Measurements from ENCODE around the gene RFTN1.

Gene RFTN1

DNA sequence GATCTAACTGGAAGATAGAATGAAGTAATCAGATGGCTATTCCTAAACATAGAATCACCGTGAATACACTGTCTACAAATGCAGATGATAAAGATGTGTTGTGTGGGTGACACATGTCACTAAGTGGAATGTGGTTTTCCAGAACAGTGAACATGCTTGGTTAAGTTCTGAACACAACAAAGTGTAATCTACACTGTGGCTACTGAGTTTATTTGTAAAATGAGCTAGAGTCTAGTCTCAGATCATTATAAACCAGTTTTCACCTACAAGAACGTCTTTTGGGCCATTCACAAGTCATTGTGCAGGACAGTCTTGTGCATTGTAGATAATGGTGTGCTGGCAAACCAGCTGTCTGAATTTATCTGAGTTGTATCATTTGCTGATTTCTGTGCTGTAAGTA, 213.2 kb downstream of the RFTN1 start:
- peak in 2 of 5 experiments; percentile 23 to 54 for DNase-seq

DNA sequence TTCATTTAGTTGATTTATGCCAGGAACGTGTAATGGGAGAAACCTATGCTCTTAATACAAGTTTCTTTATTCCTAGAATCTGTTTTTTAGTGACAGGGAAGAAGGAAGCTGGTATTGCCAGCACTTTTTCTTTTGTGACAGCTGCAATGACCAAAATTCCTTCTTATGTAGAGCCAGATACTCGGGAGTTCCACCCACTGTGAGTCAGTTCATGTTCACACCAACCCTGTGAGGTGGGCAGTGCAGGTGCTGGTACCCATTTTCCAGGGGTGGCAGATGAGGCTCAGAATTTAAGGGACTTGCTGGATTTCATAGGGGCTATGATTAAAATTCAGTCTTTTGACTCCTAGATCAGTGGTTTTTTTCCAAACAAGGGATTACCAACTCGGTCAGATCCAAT, 213.8 kb downstream of the RFTN1 start:
- DNase-seq: no peak

DNA sequence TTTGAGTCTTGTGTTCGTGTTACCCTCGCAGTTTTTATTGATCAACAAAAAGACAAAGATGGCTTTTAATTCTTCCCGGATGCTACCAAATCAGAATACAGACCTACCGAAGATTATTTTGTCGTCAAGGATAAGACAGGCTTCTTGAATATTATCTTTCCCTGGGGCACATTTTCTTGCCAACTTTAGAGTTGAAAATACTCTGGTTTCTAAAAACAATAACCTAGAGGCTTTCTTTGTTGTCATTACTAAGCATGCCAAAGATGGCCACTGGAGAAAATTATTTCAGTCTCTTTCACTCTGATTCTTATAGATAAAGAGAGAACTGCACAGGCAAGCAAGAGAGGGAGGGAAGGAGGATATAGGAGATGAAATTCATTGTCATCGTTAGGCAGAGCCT, 214.6 kb downstream of the RFTN1 start:
- no peak for DNase-seq

DNA sequence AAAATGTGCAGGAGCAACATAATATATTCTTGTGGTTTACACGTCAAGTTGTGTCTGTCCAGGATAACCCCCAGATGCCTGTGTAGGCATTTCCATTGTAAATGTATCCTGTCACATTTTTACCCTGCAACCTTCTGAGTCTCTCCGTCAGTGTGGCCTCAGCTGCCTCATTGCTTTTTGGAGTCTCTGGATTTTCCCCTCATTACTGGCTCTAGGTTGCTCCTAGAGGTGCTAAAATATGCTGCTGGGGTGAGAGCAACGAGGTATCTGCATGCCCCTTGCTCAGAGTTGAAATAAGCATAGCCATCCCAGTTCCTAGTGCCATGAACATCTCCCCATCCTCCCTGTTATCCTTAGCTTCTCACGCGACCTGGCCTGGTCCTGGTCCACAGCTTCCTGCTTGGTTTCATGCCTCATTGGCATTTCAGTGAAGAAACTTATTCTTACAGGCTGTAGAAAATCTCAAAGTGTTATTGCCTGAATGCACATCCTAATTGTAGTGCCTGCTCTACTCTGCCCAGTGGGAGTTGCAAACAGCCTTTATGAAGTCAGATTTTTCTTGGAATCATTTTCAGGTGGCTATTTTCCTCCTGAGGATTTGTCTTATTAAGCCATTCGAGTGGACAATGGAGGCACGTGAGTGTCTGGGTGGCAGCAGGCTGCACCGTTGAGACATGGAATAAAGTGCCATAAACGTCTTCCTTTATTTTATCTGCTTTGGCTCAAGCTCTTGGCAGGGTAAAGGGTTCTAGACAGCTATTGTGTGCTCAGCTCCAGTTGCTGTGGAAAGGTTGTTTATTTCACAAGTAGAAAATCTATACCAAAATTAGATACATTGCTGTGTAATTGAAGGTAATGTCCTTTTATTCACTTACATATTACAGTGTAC, 215.3 kb downstream of the RFTN1 start:
- no peak for DNase-seq

DNA sequence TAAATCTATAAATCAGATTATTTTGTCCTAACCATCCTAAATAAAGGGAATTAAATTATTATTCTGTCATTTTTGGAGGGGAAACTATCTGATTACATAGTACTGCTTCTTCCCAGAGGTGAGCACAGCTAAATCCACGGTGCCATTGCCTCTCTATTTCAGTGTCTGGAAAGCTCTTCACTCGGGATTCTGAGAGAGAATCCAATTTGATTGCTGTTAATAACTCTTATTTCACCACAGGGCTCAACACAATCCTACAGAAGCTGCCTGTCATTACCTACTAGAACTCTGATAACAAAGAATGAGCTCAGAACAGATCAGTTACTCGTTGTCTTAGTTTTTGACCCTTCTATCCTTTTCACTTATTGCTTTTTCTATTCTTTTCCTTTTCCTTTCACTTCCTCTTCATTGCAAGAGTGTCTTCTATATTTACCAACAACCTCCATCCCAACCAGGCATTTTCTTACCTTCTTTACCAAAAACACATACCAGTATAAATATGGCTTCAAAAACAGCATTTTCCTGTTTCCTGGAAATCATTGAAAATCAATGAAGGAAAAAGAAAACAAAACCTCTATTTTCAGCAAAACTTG, 218.1 kb downstream of the RFTN1 start:
- no peak for DNase-seq

DNA sequence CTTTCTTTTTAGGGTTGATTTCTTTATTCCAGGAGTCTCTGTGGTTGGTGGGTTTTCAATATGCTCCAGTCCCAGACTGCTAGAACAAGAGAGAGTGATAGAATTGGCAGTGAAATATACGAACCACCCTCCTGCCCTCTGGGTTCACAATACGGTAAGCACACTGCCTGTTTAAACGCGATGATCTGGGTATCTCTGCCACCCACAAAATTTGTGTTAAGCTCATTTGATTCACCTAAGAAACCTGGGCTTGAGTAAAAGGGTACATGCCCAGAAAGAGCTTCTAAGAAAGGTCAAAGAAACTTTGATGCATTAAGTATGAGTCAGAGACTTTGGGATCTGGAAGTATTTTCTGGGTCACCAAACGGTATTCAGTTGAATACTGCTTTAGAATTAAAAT, 218.7 kb downstream of the RFTN1 start:
- DNase-seq: no peak

DNA sequence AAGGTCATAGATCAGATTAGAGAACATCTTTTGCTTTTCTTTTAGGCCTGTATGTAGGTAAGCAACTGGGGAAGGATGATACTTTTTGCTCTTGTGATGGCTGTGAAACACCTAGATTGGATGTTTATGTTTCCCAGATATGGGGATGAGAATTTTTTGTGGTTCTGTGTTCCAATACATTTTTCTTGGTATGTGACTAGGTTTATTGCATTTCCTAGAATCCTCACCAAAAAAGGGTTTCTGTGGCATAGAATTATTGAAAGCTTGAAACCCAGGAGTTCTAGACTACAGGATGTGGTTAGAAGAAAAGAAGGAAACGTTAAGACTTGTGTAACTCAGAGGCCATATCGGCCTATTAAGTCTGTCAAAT, 222.7 kb downstream of the RFTN1 start:
- DNase-seq: peak in 2 of 5 experiments; percentile 54 to 62

DNA sequence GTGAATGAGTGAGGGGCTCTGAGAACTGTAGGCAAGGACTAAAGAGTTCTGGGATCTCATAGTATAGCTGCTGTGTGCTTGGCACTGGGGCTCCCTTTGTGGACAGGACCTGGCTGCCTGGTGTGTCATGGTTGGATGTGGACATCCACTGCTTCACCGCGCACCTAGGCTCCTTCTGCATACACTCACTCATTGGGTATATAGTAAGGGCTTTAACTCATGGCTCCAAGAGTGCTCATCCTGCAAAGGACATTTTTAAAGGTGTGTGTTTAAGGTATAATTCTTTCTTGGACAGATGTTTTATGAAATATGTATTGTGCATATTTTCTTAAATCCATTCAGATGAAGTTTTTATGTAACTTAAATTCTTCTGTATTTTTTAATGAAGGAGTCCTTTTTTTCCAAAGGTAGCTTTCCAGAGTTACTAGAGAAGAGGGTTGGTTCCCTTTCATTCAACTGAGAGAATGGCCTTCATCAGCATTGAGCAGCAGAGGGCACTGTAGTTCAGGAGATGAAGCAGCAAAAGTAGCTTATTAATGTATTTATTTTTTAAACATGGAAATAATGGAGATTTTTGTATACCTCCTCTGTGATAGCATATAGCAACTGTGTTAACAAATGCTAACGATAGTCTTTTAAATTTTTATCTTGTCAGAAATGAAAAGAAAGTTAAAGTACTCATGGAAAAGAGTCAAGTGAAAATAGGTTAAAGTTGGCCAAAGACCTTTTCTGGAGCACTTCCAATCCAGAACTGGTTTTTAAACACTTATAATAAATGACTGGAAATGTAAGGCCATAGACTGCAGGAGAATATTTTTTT, 223.3 kb downstream of the RFTN1 start:
- peak in 3 of 5 experiments; percentile 25 to 56 (median 36) for DNase-seq

DNA sequence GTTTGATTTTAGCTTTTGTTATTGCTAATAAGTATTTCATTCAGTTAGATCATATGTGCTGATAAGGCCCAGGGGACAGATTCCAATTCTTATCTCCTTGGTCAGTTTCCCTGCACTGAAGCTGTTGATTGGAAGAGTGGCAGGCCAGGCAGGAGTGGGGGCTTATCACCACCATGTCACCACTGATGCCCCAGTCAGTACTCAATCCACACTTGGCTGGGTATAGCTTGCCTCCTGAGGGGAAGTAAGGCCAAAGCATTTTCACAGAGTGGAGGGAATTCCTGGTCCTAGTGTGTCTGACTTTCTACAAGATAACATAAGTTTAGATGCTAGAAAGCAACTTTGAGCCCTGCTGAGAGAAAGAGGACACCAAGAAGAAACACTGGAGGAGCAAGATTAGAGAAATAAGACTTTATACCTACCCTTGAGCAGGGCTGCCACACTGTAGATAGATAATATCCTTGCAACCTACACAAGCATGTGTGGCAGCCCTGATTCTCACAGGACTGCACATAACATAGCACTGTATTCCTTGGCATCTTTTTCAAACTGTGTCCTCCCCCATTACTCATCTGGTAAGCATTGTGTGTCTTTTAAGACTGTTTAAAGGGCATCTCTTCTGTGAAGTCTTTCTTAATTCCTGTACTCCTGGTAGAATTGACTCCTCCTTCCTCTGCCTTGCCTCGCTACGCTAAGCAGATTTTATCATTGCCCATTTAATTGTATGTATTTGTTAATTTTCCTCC, 224.2 kb downstream of the RFTN1 start:
- no peak for DNase-seq

DNA sequence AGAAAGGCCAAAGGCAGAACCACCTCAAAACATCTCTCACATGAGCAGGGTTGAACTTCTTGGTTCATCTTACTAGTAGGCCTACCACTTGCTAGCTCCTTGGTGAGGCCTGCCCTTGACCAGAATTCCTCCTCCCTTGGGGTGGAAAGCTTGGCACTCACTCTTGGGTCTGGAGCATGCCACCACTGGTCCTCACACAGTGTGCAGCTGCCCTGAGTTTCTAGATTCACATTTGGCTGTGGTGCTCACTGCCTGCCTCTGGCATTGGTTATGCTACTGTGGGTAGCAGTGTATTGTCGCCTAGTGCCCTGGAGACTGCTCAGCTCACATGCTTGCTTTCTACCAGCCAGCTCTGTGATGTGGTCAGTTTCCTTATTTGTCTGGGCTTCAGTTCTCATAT, 224.8 kb downstream of the RFTN1 start:
- peak in 1 of 5 experiments; percentile 40 for DNase-seq

DNA sequence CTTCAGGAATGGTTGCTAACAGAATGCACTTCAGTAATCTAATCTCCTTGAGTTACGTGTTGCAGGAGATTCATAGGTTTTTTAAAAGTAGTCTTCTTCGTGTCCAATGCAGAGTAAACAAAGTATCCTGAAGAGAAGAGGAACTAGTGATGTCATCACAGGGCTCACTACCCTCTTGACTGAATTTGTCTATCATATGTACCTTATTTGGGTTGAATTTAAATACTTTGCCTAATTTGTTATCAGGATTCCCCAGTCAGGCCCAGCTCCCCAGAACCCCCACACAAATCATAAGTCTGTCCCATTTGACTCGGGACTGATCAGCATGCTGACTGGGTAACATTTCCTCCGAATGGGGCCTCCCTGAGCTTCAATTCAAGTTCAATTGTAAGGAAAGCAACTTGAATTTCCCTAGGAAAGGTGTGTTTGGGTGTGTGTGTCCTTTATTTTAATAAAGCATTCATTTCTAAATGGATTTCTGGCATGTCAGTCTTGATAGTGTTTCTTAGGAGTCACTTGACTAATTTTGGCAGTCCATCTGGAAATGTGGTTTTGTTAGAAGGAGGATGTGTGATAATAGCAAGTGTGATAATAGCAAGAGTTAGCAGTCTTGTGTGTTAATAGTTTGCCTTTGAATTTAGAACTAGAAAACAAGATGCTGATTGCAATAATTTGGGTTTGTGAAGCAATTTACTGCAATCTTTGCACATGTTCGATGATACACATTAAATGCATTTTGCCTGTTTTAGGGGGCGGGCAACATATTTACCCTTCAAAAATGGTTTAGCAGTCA, 226.6 kb downstream of the RFTN1 start:
- peak in 1 of 5 experiments; percentile 26 for DNase-seq

DNA sequence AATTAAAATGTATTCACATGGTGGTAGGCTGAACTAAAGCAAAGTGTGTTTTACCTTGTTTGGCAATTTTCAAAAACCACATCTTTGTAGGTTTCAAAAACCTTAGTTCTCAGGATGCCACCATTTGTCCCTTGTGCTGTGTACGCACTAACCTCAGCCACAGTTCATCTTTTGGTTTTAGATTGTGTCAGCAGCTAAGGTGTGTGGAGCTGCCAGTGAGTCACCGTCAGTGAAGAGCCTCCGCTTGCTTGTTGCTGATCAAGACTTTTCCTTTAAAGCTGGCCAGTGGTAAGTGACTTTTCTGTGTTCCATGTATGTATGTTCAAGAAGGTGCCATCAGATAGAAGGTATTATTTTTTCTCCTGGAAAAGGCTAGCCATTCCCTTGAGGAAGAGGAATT, 227.3 kb downstream of the RFTN1 start:
- DNase-seq: peak in 4 of 5 experiments; percentile 42 to 95 (median 66)

DNA sequence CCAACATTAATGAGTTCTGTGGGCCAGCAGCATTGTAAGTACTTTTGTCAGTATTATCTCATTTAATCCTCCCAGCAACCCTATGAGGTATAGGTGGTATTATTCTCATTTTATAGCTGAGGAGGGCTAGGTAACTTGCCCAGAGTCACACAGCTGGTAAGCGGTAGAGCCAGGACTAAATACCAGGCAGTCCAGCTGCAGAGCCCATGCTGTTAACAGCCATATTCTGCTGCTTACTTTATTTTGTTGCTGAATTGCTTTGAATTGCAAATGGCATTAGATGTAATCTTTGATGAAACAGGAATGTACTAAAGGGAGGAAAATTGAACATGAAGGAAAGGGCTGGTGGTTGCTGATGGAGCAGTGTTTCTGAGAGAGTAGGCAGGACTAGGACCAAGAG, 228.9 kb downstream of the RFTN1 start:
- DNase-seq: no peak

DNA sequence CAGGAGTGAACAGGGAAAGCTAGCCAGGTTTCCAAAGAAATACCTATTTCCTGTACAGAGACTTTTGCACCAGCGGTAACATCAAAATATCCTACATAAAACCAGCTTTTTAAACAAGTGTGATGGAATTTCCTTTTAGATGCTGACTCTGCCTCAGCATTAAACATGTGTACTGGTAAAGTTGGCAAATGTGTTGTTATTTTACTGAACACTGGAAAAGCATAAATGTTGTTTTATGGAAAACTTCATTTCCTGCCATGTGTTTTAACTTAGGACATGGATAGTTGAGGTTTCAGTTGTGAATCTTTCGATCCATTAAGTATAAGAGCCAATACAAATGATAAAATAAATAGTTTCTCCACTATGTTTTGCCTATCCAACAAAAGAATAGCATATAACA, 232.8 kb downstream of the RFTN1 start:
- no peak for DNase-seq

DNA sequence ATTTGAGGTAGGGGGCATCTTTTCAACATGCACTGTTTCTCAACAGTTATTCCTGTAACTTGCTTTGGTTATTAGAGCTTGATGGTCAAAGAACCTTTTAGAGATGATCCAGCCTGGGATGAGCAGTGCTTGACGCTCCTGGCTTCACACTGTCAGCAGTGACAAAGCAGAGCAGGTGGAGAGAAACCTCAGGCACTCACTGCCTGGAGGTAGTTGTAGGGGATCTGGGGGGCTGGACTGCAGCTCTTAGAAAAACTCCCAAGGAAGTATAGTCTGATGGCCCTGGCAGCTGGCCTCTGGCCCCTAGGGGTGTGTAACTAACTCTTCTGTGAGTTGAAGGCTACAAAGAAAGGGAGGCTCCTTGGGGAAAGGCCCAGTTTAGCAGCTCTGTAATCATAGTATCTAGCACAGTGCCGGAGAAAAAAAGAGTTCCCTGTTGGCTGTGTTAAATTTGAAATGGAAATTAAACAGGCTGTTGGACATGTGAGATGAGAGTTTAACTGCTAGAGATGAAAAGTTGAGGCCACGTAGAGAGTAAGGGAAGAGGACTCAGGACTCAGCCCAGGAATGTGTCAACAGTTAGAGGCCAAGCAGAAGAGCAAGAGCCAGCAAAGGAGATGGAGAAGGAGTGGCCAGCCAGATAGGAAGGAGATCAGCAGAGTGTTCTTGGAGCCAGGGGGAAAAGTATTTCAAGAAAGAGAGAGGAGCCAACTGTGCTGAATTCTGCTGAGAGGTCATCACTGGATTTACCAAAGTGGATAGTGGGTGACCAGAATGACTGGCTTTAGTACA, 234.3 kb downstream of the RFTN1 start:
- DNase-seq: no peak

DNA sequence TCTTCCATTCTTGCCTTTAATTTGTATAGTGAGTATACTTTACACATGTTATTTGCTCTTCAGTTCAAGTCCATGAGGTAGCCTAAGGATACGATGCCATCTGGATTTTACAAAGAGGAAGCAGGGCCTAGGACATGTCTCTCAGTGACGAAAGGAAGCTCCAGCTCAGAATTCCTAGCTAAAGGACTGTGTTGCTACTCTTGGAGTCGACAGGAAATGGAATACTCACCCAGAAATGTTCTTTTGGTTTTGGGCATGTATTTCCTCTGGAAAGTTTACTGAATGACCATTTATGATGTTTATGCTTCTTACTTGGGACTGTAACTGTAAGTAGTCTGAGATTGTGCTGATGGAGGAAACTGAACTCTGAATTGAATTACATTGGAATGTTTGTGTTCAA, 236.0 kb downstream of the RFTN1 start:
- no peak for DNase-seq

DNA sequence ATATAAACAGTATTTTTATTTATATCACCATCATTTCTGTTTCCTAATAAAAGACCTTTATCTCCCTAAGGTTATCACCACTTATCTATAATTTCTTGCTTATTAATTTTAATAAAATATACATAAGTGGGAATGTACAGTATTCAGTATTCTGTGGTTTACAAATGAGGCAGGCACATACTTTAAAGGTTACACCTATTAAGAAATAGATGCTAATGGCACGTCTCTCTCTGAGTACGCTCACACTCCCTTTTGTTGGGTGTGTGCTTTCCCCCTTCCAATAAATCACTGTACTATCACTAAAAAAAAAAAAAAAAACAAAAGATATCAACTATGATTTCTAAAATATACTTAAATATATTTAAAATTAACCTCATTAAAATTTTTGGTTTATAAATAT, 239.6 kb downstream of the RFTN1 start:
- no peak for DNase-seq

DNA sequence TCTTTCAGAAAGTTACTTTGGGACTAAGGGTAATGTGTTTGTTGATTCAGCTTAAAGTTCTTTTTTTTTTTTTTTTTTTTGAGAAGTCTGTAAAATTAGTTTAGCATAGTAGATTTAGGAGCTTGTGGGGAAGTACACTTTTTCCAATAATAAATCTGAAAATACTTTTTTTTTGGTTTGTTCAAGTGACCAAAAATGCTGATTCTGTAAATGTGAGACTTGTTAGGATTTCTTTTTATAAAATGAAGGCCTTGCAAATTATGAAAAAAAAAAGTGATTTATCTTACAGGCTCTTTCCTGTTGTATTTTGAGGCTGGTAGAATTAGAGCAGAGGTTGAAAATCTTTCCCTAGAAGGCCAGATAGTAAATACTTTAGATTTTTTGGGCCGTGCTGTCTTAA, 240.9 kb downstream of the RFTN1 start:
- DNase-seq: no peak

DNA sequence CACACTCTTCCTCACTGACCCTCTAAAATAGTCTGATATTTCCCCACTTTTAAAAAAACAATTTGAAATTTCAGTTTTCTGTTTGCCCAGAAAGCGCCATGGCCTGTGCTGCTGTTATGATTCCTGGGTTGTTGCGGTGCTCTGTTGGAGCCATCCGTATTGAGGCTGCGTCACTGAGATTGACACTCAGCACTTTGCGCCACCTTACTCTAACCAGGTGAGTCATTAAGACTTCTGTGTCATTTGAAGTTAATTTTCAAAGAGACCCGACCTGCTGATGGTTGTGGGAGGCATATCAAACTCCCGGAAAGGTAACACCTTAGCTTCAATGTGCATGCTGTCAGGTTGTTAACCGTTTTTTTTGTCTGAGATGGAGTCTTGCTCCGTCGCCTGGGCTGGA, 242.6 kb downstream of the RFTN1 start:
- no peak for DNase-seq

DNA sequence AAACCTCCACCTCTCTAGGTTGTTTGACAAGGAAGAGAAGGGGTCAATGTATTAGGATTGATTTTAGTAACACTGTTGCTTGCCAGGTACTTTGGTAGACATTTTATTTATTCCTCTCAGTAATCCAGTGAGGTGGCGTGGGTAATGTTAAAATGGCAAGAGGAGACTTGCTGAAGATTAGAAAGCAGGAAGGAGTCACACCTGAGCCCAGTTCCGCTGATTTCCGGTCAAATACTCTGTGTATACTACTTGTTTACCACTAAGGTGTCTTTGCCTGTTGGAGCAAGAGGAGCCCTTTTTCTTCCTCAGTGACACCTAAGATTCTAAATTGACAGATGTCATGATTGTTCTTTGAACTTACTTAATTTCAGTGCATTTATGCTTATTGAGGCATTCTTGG, 246.8 kb downstream of the RFTN1 start:
- no peak for DNase-seq

Measured in T-helper 2 cell (primary cell).